Endometrial microvascular endothelial cells (primary cell): ENCODE measurements around the gene TSPAN19. TPM values are rescaled to one million over a fixed set of nuclear protein-coding genes. Genes with fewer than 3 reads are reported as not detected.
"Not testable (repeated sequence)": the region's sequence is repeated elsewhere in the genome, so short reads cannot be mapped to it uniquely, and the experiment has no call there.

ENCODE experiments used
- in situ Hi-C: cut with HindIII; loops from 2 replicates; pipeline ENCODE4 v1.10.0; 2017; ENCODE audit warnings: low sequenced_read_pairs, low pct_unique_long_range_greater_than_20kb; ENCODE audit errors: inconsistent ontology term
- total RNA-seq: library from RNA; depleted of rRNA; stranded (reverse); fragments of >200 nt; gene quantifications from one replicate; pipeline ENCODE4 v1.2.3, GENCODE V29; 2015; ENCODE audit errors: inconsistent ontology term

The TSPAN19 gene
- total RNA-seq, 1 donor from 2014 or later = not detected

DNA sequence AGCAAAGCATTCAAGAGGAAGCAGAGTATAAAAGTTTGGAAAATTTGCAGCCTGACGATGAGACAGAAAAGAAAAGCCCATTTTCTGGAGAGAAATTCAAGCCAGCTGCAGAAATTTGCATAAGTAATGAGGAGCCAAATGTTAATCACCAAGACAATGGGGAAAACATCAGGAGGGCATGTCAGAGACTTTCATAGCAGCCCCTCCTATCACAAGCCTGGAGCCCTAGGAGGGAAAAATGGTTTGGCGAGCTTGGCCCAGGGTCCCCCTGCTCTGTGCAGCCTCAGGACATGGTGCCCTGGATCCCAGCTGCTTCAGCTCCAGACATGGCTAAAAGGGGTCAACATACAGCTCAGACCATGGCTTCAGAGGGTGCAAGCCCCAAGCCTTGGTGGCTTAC is 31.0 kb downstream of the TSPAN19 start:
- in situ Hi-C loops = not testable (repeated sequence)

DNA sequence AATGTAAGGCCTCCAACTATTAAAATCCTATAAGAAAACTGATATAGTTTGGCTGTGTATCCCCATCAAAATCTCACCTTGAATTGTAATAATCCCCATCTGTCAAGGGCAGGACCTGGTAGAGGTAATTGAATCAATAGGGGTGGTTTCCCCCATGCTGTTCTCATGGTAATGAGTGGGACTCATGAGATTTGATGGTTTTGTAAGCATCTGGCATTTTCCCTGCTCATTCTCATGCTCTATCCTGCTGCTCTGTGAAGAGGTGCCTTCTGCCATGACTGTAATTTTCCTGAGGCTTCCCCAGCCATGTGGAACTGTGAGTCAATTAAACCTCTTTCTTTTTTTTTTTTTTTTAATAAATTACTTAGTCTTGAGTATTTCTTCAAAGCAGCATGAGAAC is 31.9 kb downstream of the TSPAN19 start:
- in situ Hi-C loops = no loop called here

DNA sequence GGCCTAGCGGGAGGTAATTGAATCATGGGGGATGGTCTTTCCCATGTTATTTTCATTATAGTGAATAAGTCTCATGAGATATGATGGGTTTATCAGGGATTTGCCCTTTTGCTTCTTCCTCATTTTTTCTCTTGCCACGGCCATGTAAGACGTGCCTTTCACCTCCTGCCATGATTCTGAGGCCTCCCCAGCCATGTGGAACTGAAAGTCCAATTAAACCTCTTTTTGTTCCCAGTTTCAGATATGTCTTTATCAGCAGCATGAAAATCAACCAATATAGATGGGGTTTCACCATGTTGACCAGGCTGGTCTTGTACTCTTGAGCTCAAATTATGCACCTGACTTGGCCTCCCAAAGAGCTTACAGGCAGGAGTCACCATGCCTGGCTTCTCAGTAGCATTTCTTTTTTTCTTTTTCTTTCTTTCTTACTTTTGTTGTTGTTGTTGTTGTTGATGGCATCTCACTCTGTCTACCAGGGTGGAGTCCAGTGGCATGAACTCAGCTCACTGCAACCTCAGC is 33.2 kb downstream of the TSPAN19 start:
- in situ Hi-C loops = no loop called here

DNA sequence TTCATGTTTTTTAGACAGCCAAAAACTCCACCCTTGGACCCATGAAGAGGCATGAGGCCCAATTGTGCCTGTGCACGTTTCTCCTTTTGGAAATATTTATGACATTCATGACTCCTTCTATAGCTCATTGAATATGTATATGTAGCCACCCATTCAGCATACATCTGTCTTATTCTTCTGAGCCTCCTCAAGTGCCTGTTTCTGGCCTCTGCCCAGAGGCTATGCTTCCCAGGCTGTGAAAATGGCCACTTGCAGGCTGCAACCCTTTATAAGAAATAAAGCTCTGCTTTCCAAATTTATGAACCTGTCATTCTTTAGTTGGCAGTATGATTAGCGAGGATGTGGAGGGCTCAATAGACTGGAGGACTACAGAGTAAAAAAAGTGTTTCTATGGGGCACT is 35.3 kb downstream of the TSPAN19 start:
- in situ Hi-C loops = no loop called here

DNA sequence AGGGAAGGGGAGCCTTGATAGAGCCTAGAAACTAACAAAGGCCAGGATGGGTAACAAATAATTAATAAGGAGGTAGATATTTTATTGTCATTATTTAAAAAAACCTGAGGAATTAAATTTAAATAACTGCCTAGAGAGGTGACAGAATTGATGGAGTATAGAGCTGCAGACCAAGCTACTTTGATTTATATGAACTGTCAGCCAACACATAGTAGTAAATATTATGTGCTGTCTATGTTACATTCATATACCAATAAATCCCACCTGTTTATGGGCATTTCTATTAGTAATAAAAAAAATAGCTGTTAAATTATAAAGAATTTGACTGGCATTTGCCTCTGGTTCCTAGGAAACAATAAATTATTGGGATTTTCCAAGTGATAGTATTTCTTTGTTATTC is 37.7 kb downstream of the TSPAN19 start:
- in situ Hi-C loops = no loop called here

- in situ Hi-C loops = no loop called here
Observed at GRCh38 chr12:84996759-84997158, 39.3 kb downstream of the TSPAN19 start.

- in situ Hi-C loops = no loop called here
Observed at GRCh38 chr12:84995641-84996040, 40.4 kb downstream of the TSPAN19 start.

DNA sequence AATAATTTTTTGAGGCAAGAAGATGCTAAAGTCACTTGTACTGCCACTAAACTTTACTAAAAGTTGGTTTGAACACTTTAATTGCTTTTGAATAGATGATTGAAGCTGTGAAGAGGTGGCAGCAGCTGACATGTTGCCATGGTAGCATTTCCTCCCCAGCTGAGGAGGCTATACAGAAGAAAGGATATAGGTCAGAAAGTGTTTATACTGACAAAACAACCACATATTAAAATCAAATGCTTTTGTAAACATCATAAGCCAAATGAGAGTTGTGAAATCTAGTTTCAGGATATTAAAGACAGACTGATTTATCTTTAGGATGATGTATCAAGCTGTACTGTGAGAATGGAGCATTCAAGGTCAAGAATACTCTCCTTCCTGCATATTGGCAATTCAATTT is 41.7 kb downstream of the TSPAN19 start:
- in situ Hi-C loops = no loop called here

DNA sequence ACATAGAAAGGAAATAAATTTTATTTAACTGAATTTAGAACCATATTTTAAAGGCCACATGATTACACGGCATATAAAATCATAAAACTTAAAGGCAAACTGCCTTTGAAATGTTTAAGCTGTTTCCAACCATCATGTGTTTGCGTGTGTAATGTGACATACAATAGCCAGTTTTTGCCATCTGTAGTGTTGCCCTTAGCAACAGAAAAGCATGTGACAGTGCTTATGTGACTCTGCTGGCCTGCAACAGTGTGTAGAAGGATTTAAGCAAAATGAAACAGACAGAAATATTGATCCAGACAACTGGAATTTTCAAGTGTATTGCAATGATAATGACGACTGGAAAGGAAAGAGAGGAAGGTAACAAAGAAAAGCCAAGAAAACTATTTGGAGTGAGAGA is 49.5 kb downstream of the TSPAN19 start:
- in situ Hi-C loops = no loop called here

- in situ Hi-C loops = no loop called here
Observed at GRCh38 chr12:84986117-84986516, 50.0 kb downstream of the TSPAN19 start.

- in situ Hi-C loops = no loop called here
Observed at GRCh38 chr12:84983289-84983688, 52.8 kb downstream of the TSPAN19 start.

DNA sequence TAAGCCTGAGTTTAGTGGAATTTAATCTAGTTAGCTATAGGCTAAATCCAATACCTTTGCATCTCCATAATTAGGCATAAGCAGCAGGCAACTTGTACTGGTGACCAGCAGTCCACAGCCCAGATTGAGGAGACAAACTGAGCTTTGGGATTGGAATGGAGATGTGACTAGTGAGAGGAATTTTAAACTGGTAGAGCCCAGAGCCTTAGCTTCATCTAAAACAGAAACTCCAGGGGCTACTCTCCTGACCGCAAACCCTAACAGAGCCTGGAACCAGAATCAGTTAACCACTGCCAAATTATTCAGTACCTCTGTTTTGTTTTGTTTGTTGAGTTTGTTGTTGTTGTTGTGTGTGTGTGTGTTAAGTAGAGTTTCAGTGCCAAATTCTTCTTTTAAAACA is 53.2 kb downstream of the TSPAN19 start:
- in situ Hi-C loops = no loop called here

DNA sequence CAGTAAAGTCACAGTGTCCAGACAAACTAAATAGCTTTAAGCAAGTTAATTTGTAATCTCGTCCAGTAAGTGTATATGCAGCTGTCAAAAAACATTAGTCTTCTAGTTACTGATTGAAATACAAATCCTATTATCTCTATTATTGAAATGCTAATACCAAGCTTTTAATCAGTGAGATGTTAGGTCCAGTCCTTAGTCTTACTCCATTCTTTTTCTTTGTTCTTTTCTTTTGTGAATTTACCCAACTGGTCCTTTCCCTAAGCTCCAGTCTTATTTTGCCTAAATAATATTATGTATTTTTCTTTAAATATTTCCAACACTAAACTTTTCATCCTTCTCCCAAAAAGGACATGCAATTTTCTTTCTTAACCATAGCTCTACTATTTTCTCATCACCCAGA is 57.2 kb downstream of the TSPAN19 start:
- in situ Hi-C loops = no loop called here

DNA sequence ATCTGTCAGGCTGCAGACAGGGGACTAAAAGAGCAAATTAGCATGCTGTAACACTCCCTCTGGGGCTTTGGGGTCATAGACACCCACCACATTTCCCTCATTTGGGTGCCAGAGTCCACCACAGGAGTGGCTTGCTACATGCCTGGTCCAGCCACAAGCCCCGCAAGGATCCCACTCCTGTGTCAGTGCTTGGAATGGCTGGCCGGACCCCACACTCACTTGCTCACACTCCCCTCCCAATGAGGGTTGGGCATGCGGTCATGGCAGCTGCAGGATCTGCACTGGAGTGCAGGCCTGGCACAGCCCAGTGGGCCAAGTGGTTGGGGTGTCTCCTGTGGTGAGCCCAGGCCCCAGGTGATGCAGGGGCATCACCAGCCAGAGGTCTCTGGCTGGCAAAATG is 59.9 kb downstream of the TSPAN19 start:
- in situ Hi-C loops = no loop called here

DNA sequence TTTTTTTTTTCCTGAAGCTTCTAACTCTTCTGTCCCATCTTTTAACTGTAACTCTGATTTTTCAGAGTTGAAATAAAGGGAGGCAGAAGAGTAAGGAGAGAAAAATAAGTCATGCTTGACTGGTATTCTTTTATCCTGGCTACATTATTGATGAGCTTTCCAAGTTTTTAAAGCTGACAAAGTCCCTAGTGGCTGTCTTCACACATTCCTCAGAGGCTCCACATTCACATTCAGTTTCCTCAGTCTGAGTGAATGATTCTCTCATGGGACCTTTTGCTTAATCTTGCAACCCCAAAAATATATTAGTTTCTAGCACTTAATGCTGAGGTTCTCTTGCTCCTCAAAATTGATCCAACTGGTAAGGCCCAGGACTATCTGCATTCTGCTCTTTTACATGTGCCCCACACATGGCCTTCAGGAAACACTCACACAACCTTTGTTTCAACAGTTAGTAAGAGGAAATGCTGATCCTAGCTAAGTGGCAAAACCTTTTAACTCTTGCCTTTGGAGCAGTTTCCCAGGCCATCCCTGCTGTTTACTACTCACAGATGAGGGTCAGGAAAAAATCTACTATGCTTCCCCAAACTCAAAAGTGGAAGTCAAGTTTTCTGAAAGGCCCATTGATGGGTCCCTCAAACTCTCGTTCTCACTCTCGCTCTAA is 61.8 kb downstream of the TSPAN19 start:
- in situ Hi-C loops = no loop called here

DNA sequence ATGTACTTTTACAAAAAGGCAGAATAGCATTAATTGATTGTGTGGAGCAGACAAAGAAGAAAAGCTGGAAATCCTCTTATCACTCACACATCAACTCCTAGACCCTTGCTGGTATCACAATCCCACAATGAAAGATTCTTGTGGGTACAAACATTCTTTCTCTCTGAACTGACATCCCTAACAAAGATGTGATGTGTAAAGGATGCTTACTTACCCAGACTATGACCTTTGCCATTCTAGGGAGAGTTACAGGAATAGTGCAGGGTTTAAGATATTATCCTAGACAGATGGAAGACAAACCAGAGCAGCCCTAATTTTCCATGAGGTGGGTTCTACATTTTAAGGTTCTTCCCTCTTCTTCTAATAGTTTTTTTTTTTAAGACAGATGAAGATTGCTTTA is 63.1 kb downstream of the TSPAN19 start:
- in situ Hi-C loops = no loop called here

DNA sequence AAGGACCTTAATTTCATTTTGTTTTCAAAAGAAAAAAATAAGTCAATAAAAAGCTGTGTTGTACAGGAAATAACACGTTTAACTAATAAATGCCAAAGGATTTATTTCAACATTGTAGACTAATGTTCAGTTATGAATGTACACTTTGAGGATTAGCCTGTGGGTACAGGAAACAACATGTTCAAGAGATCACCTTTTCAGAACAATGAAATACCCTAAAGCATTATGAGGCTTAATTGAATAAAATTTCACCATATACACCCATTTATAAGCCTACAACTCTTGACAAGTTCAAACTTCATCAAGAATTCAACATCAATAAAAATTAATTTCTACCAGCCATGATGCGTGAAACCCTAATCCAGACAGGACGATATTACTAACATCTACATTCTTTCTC is 66.9 kb downstream of the TSPAN19 start:
- in situ Hi-C loops = no loop called here
